Bronchial epithelial cell (primary cell): ENCODE data around the gene HOXA3. TPM values are rescaled to one million over a fixed set of nuclear protein-coding genes. Genes with fewer than 3 reads are reported as not detected.

Experiments
- DNase-seq: peaks from one replicate; pipeline ENCODE4 v3.0.0-alpha.2; 2010; ENCODE audit warnings: low read depth
- FAIRE-seq: peaks from 2 replicates; lab custom pipeline; 2011; peaks lifted over from hg19 to GRCh38; lab: Jason Lieb, UNC
- H3K27me3 ChIP-seq: 2 replicates; pipeline ENCODE4 v1.5.1; 2011; ENCODE audit warnings: low read length; ENCODE audit not compliant: control insufficient read depth, insufficient read depth
- H3K36me3 ChIP-seq: 2 replicates; pipeline ENCODE4 v1.5.1; 2011; ENCODE audit warnings: low read length; ENCODE audit not compliant: control insufficient read depth, insufficient read depth
- H3K4me3 ChIP-seq: 2 replicates; pipeline ENCODE4 v1.5.1; 2011; ENCODE audit warnings: mild to moderate bottlenecking, low read depth, low read length, control low read depth
- total RNA-seq: library from RNA; depleted of rRNA; stranded (reverse); fragments of >200 nt; gene quantifications from 2 replicates; pipeline ENCODE4 v1.2.1, GENCODE V29; 2014
- TF ChIP-seq, protein P1 (sequence below): IDR thresholded peaks from 2 replicates; pipeline ENCODE4 v1.5.1; 2011; ENCODE audit warnings: mild to moderate bottlenecking, moderate library complexity, low read length, control low read depth, inconsistent platforms; ENCODE audit not compliant: insufficient read depth, severe bottlenecking

Gene HOXA3
- total RNA-seq, 1 donor from 2014 or later = not detected

DNA sequence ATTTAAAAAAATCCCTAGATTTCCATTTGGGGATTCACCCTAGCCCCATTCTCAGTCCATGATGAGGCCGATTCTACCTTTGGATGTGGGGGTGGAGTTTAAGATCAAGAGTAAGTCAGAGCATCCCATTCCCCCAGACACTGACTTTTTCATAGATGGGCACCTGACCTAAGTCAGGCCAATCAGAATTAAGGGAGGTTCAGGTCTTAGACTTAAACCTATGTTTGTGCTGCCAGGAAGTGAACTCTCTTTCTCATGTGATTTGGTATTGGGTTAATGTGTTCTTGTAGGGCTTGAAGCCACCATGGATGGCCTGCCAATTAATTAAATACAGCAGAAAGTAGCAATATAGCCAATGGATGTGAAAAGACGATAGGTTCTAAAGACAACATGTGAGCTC, 86.7 kb downstream of the HOXA3 start:
- FAIRE-seq (no peak), DNase-seq (no peak)
- Histone ChIP-seq H3K27me3 (no peaks in the 10 kb centered on the region), H3K36me3 (no peaks in the 10 kb centered on the region), H3K4me3 (no peak overlapping the region)
- TF ChIP-seq, protein P1, sequence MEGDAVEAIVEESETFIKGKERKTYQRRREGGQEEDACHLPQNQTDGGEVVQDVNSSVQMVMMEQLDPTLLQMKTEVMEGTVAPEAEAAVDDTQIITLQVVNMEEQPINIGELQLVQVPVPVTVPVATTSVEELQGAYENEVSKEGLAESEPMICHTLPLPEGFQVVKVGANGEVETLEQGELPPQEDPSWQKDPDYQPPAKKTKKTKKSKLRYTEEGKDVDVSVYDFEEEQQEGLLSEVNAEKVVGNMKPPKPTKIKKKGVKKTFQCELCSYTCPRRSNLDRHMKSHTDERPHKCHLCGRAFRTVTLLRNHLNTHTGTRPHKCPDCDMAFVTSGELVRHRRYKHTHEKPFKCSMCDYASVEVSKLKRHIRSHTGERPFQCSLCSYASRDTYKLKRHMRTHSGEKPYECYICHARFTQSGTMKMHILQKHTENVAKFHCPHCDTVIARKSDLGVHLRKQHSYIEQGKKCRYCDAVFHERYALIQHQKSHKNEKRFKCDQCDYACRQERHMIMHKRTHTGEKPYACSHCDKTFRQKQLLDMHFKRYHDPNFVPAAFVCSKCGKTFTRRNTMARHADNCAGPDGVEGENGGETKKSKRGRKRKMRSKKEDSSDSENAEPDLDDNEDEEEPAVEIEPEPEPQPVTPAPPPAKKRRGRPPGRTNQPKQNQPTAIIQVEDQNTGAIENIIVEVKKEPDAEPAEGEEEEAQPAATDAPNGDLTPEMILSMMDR = no peak

DNA sequence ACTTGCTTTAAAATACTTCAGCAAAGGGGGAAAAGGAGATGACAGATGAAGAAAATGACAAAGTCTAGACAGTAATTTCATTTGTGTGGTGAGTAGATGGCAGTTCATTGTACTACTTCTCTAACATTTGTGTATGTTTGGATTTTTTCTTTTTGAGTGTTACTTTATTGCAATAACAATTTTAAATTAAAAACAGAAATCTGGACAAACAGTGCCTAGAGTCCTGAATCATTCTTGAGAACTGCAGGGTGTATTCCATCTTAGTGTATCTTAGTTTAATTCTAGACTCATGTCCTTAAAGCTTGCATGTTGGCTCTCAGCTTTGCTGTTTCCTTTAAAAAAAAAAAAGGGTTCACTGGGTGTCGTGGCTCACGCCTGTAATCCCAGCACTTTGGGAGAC, 87.7 kb downstream of the HOXA3 start:
- TF ChIP-seq, protein P1 = no peak
- FAIRE-seq (no peak), DNase-seq (no peak)
- H3K4me3 ChIP-seq = no peak overlapping the region
- H3K36me3 ChIP-seq = no peaks in the 10 kb centered on the region
- no peaks in the 10 kb centered on the region for H3K27me3 ChIP-seq

DNA sequence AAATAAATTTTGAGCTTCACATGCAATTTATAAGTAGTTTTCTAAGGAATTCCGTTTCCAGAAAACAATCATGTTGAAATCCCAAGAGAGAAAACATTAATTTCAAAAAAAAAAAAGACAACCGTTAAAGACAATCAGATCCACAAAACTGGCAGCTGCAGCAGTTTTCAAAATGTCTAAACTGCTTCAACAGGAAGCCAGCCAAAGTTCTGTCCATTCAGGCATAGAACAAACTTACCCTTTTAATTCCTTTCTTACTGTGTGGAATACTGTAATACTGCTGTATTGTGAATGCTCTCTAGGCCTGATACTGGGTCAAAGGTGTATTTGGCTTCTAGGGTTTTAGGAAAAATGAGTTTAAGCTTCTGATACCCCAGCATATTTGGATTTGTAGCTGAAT, 88.2 kb downstream of the HOXA3 start:
- FAIRE-seq = no peak
- H3K4me3 ChIP-seq = no peak overlapping the region
- H3K27me3 ChIP-seq = no peaks in the 10 kb centered on the region
- no peaks in the 10 kb centered on the region for H3K36me3 ChIP-seq
- DNase-seq = no peak
- TF ChIP-seq, protein P1 = no peak

DNA sequence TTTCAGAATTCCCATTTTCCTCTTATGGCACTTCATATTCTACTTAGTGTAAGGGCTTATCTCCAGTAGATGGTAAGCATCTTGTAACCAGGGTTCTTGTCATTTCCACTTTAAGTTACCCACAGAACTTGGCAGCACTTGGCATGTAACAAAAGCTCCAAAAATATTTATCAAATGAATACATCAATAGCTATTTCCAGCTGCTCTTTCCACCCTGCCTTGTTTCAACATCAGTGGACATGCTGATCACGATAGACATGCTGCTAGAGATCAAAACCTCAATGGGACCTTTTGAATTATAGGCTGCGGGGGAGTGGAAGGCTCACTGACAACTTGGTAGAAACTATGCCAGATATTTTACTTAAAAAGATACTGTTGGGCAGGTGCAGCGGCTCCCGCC, 89.4 kb downstream of the HOXA3 start:
- Histone ChIP-seq H3K27me3 (no peaks in the 10 kb centered on the region), H3K4me3 (no peak overlapping the region), H3K36me3 (no peaks in the 10 kb centered on the region)
- FAIRE-seq (no peak), DNase-seq (no peak)
- TF ChIP-seq, protein P1 = no peak

Other genes starting within 250 kb of the HOXA3 start
- 0.26 TPM in 2 replicates for gene HOXA1, start 56.6 kb downstream of the HOXA3 start, total RNA-seq
- gene HOXA2, start 49.9 kb downstream of the HOXA3 start, total RNA-seq = not detected in 2 replicates
- gene HOXA4, start 21.8 kb downstream of the HOXA3 start, total RNA-seq = not detected in 2 replicates
- not detected in 2 replicates for gene HOXA5, start 8.9 kb downstream of the HOXA3 start, total RNA-seq
- 0.53 TPM in 1 of 2 replicates, not detected in the other for gene HOXA6, start 4.8 kb downstream of the HOXA3 start, total RNA-seq
- not detected in 2 replicates for gene HOXA7, start 4.1 kb upstream of the HOXA3 start, total RNA-seq
- gene HOXA9, start 13.0 kb upstream of the HOXA3 start, total RNA-seq = not detected in 2 replicates
- not detected in 2 replicates for gene HOXA10, start 21.7 kb upstream of the HOXA3 start, total RNA-seq
- not detected in 2 replicates for gene HOXA11, start 32.6 kb upstream of the HOXA3 start, total RNA-seq
- under 0.01 TPM in 1 of 2 replicates, not detected in the other for gene HOXA13, start 47.5 kb upstream of the HOXA3 start, total RNA-seq
- gene EVX1, start 90.2 kb upstream of the HOXA3 start, total RNA-seq = not detected in 2 replicates